ENCODE results near the gene CHN1. TPM values are rescaled to one million over a fixed set of nuclear protein-coding genes. Genes with fewer than 3 reads are reported as not detected.
A peak's percentile ranks its signal among the peaks of the same experiment; 100 is the strongest.

CHN1 gene
- total RNA-seq, 1 donor from 2014 or later: 45.0 TPM

- no peaks in the 10 kb centered on the region for H3K9me3 Mint-ChIP-seq
- Histone ChIP-seq H3K9ac (no peak overlapping the region), H3K9me3 (ENCODE audit: low read depth) (no peaks in the 10 kb centered on the region), H2AFZ (replicated peaks) (no peak overlapping the region), H3K4me2 (no peak overlapping the region), H4K20me1 (ENCODE audit: low read depth) (no peaks in the 10 kb centered on the region), H3K36me3 (no peaks in the 10 kb centered on the region), H3F3A (ENCODE audit: low read depth) (peaks cover 9% of the 10 kb centered on the region), H3K79me2 (ENCODE audit: low read depth) (peaks cover 16% of the 10 kb centered on the region), H3K4me1 (peaks cover 6% of the 10 kb centered on the region), H3K27me3 (no peaks in the 10 kb centered on the region), H3K27ac (no peak overlapping the region), H3K4me3 (no peak overlapping the region)
- no peak overlapping the region for H3K27ac Mint-ChIP-seq
- H3K4me3 Mint-ChIP-seq: no peak overlapping the region
- no peak for DNase-seq (ENCODE audit: low spot score)
- no peaks in the 10 kb centered on the region for H3K36me3 Mint-ChIP-seq
- TF ChIP-seq CTCF (IDR thresholded peaks at IDR 0.05): no peak
- no peak for TF ChIP-seq EZH2 (IDR thresholded peaks at IDR 0.05)
- no peak for TF ChIP-seq EZH2phosphoT487 (IDR thresholded peaks at IDR 0.05)
- no peaks in the 10 kb centered on the region for H3K4me1 Mint-ChIP-seq
- no peaks in the 10 kb centered on the region for H3K27me3 Mint-ChIP-seq (ENCODE audit: insufficient read depth, low read depth)
Measured at GRCh38 chr2:174858745-174859144, 146.4 kb downstream of the CHN1 start.

- Histone ChIP-seq H3K9me3 (ENCODE audit: low read depth) (no peaks in the 10 kb centered on the region), H4K20me1 (ENCODE audit: low read depth) (no peaks in the 10 kb centered on the region), H3K27ac (no peak overlapping the region), H3K27me3 (no peaks in the 10 kb centered on the region), H3K9ac (no peak overlapping the region), H3K4me1 (peaks cover 6% of the 10 kb centered on the region), H3K79me2 (ENCODE audit: low read depth) (peaks cover 32% of the 10 kb centered on the region), H3K36me3 (no peaks in the 10 kb centered on the region), H2AFZ (replicated peaks) (no peak overlapping the region), H3F3A (ENCODE audit: low read depth) (peaks cover 9% of the 10 kb centered on the region), H3K4me2 (no peak overlapping the region), H3K4me3 (no peak overlapping the region)
- no peak overlapping the region for H3K27ac Mint-ChIP-seq
- DNase-seq (ENCODE audit: low spot score): no peak
- peaks cover 6% of the 10 kb centered on the region for H3K9me3 Mint-ChIP-seq
- H3K36me3 Mint-ChIP-seq: peaks cover 5% of the 10 kb centered on the region
- H3K27me3 Mint-ChIP-seq (ENCODE audit: insufficient read depth, low read depth): no peaks in the 10 kb centered on the region
- H3K4me3 Mint-ChIP-seq: no peak overlapping the region
- TF ChIP-seq EZH2 (IDR thresholded peaks at IDR 0.05): no peak
- no peak for TF ChIP-seq CTCF (IDR thresholded peaks at IDR 0.05)
- TF ChIP-seq EZH2phosphoT487 (IDR thresholded peaks at IDR 0.05): no peak
- H3K4me1 Mint-ChIP-seq: no peaks in the 10 kb centered on the region
Measured at GRCh38 chr2:174856447-174856846, 148.7 kb downstream of the CHN1 start.

- peak overlapping the region; percentile 22 for H3K4me3 ChIP-seq
- H3F3A ChIP-seq (ENCODE audit: low read depth): peaks cover 16% of the 10 kb centered on the region
- no peak overlapping the region for H2AFZ ChIP-seq (replicated peaks)
- H4K20me1 ChIP-seq (ENCODE audit: low read depth): no peaks in the 10 kb centered on the region
- peaks cover 44% of the 10 kb centered on the region for H3K4me1 ChIP-seq
- H3K36me3 ChIP-seq: no peaks in the 10 kb centered on the region
- no peaks in the 10 kb centered on the region for H3K27me3 ChIP-seq
- H3K27ac Mint-ChIP-seq: peak overlapping the region; percentile 70
- peak overlapping the region; percentile 64 for H3K4me3 Mint-ChIP-seq
- H3K4me1 Mint-ChIP-seq: peaks cover 24% of the 10 kb centered on the region
- H3K79me2 ChIP-seq (ENCODE audit: low read depth): peaks cover 78% of the 10 kb centered on the region
- DNase-seq (ENCODE audit: low spot score): peak; percentile 74
- H3K4me2 ChIP-seq: peak overlapping the region; percentile 70
- TF ChIP-seq EZH2phosphoT487 (IDR thresholded peaks at IDR 0.05) (no peak), CTCF (IDR thresholded peaks at IDR 0.05) (no peak), EZH2 (IDR thresholded peaks at IDR 0.05) (no peak)
- H3K27me3 Mint-ChIP-seq (ENCODE audit: insufficient read depth, low read depth): no peaks in the 10 kb centered on the region
- H3K36me3 Mint-ChIP-seq: no peaks in the 10 kb centered on the region
- no peaks in the 10 kb centered on the region for H3K9me3 Mint-ChIP-seq
- H3K27ac ChIP-seq: no peak overlapping the region
- H3K9me3 ChIP-seq (ENCODE audit: low read depth): no peaks in the 10 kb centered on the region
- peak overlapping the region; percentile 28 for H3K9ac ChIP-seq
Measured at GRCh38 chr2:174846941-174847938, 157.9 kb downstream of the CHN1 start.

Measured in neural progenitor cell (in vitro differentiated cells).